Naive thymus-derived CD8-positive, alpha-beta T cell (primary cell): ENCODE measurements around the gene ZKSCAN2. TPM values are rescaled to one million over a fixed set of nuclear protein-coding genes. Genes with fewer than 3 reads are reported as not detected.

Experiments used
- ATAC-seq, 2 donors: fragments of 150-1000 bp; cut with Tn5 transposase in 1 of 2; sonication (Bioruptor Pico), chemical (Tn5 transposase) in 1 of 2; 1 replicate in 1 of 2; 2 replicates in 1 of 2; pipeline ENCODE4 v1.10.0; 2021; ENCODE audit warnings: mild to moderate bottlenecking in 2 of 2, moderate library complexity in 2 of 2
- POLR2A ChIA-PET: fragments of 350-600 bp; sonication (Branson Sonifier 250); formaldehyde crosslinking; loops from one replicate; lab custom pipeline; 2021; ENCODE audit warnings: antibody characterized with exemption; lab: Charles Lee
- DNase-seq, 10 donors: peaks; one replicate each; pipeline versions ENCODE4 v3.0.0 to v3.0.0-alpha.2; 2020 to 2022
- H3K27ac Mint-ChIP-seq, 10 donors: one replicate each; pipeline ENCODE4 v1.8.0; 2020 to 2022; ENCODE audit warnings: mild to moderate bottlenecking in 10 of 10, mixed read lengths in 10 of 10, moderate library complexity in 4 of 10, inconsistent platforms in 1 of 10
- H3K27me3 Mint-ChIP-seq, 5 donors: one replicate each; pipeline ENCODE4 v1.8.0; 2021 to 2022; ENCODE audit warnings: mixed read lengths in 5 of 5
- H3K36me3 Mint-ChIP-seq, 3 donors: one replicate each; pipeline ENCODE4 v1.8.0; 2020 to 2022; ENCODE audit warnings: mixed read lengths in 3 of 3, mild to moderate bottlenecking in 2 of 3, inconsistent platforms in 1 of 3
- H3K4me1 Mint-ChIP-seq, 4 donors: one replicate each; pipeline ENCODE4 v1.8.0; 2021 to 2022; ENCODE audit warnings: mixed read lengths in 4 of 4
- H3K4me3 Mint-ChIP-seq, 10 donors: one replicate each; pipeline ENCODE4 v1.8.0; 2020 to 2022; ENCODE audit warnings: mild to moderate bottlenecking in 10 of 10, mixed read lengths in 10 of 10, moderate library complexity in 6 of 10, inconsistent platforms in 1 of 10
- H3K9me3 Mint-ChIP-seq, 9 donors: one replicate each; pipeline ENCODE4 v1.8.0; 2020 to 2022; ENCODE audit warnings: mixed read lengths in 9 of 9, mild to moderate bottlenecking in 3 of 9, inconsistent platforms in 1 of 9, moderate library complexity in 1 of 9
- polyA plus RNA-seq, 3 donors: library from polyadenylated mRNA; unstranded; fragments of 300-500 nt; fragmentation: Illumina TruSeq; gene quantifications; one replicate each; pipeline ENCODE4 v1.2.3, GENCODE V29; 2021
- total RNA-seq, 8 experiments: library from RNA in 2 of 8; stranded (reverse) in 2 of 8; gene quantifications; one replicate each; pipeline ENCODE4 v1.2.3 and lab custom pipeline; 2021 to 2026

ZKSCAN2 gene
- total and polyA plus RNA-seq, 5 experiments from 2014 or later, result 1.4 to 5.4 (median 1.7) TPM

GRCh38 chr16:25260416-25260815, 2.8 kb upstream of the ZKSCAN2 start:
- POLR2A ChIA-PET, result interaction anchor here (0.6 kb wide), 2 partner anchors 47 to 1616 kb away, joined by 3 to 4 read pairs; no protein-coding TSS in a partner anchor

GRCh38 chr16:25258861-25259179, 1.2 kb upstream of the ZKSCAN2 start:
- DNase-seq (peak in 3 of 10 donors; percentile 7 to 16 (median 12)), ATAC-seq (peak; percentile 2 to 4)
- peaks cover 29 to 74% (median 60%) of the 10 kb centered on the region in 4 donors for H3K4me1 Mint-ChIP-seq
- H3K27ac Mint-ChIP-seq, result peak overlapping the region; percentile 93 to 98 (median 96)
- POLR2A ChIA-PET, result interaction anchor here (0.6 to 1.0 kb wide), 3 partner anchors 528 to 1292 kb away, joined by 3 to 5 read pairs (median 3); no protein-coding TSS in a partner anchor
- peak overlapping the region; percentile 91 to 97 (median 94) for H3K4me3 Mint-ChIP-seq
- H3K36me3 Mint-ChIP-seq, result peaks cover 0 to 23% (median 0%) of the 10 kb centered on the region in 3 donors
- no peaks in the 10 kb centered on the region for H3K27me3 Mint-ChIP-seq
- H3K9me3 Mint-ChIP-seq, result no peaks in the 10 kb centered on the region

More at GRCh38 chr16:25260416-25260815, 2.8 kb upstream of the ZKSCAN2 start:
- H3K9me3 Mint-ChIP-seq, result no peaks in the 10 kb centered on the region
- peaks cover 0 to 26% (median 0%) of the 10 kb centered on the region in 3 donors for H3K36me3 Mint-ChIP-seq
- peak overlapping the region in 2 of 10 donors; percentile 35 to 52 for H3K4me3 Mint-ChIP-seq
- H3K27ac Mint-ChIP-seq, result peak overlapping the region in 1 of 10 donors; percentile 11
- DNase-seq (no peak), ATAC-seq (no peak)
- H3K27me3 Mint-ChIP-seq, result no peaks in the 10 kb centered on the region
- peaks cover 36 to 81% (median 66%) of the 10 kb centered on the region in 4 donors for H3K4me1 Mint-ChIP-seq

- POLR2A ChIA-PET, result interaction anchor here (0.6 to 1.0 kb wide), 3 partner anchors 528 to 1292 kb away, joined by 3 to 5 read pairs (median 3); no protein-coding TSS in a partner anchor
- Mint-ChIP-seq H3K4me1 (peaks cover 30 to 78% (median 63%) of the 10 kb centered on the region in 4 donors), H3K36me3 (peaks cover 0 to 21% (median 2%) of the 10 kb centered on the region in 3 donors), H3K4me3 (peak overlapping the region; percentile 91 to 97 (median 94)), H3K27me3 (no peaks in the 10 kb centered on the region), H3K27ac (peak overlapping the region; percentile 93 to 98 (median 96)), H3K9me3 (no peaks in the 10 kb centered on the region)
- peak in 9 of 10 donors; percentile 63 to 87 (median 77) for DNase-seq
- peak; percentile 45 to 53 for ATAC-seq
Observed at GRCh38 chr16:25257956-25258860, 563 bp upstream of the ZKSCAN2 start.

DNA sequence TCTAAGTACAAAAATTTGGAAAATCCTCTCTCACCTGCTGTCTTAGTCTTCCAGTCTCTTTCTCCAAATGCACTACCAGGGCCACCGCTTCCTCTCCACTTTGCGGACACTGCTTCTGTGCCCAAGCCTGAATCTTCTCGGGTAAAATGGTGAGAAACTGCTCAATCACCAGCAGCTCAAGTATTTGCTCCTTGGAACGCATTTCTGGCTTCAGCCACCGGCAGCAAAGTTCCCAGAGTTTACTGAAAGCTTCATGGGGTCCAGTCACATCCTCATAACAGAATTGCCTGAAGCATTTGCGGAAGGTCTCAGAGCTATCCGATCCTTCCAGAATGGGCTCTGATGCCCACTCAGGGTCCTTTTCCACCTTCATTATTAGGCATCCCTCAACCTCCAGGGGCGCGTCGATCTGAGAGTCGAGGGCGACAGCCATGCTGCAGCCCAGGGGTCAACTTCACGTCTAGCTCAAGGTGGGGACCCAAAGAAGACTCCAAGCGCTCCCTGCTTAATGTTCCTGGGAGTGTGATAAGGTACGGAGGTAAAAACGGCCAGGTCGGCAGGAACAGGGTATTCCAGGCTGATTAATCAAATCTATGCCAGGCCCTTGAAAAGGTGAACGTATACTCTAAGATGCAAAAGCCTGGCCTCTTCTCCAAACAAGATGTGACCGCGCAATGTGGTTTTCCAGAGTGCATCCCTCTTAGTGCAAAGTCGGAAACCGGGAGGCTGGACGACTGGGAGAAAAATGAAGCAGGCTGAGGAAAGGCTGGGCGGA, 763 bp downstream of the ZKSCAN2 start:
- Mint-ChIP-seq H3K4me3 (peak overlapping the region; percentile 88 to 97 (median 95)), H3K27ac (peak overlapping the region; percentile 93 to 98 (median 96)), H3K36me3 (peaks cover 2 to 24% (median 4%) of the 10 kb centered on the region in 3 donors), H3K27me3 (no peaks in the 10 kb centered on the region), H3K9me3 (no peaks in the 10 kb centered on the region), H3K4me1 (peaks cover 34 to 75% (median 62%) of the 10 kb centered on the region in 4 donors)
- ATAC-seq, result peak; percentile 7
- DNase-seq, result peak in 2 of 10 donors; percentile 14 to 17
- POLR2A ChIA-PET, result no interaction called here

- H3K4me3 Mint-ChIP-seq, result no peak overlapping the region
- H3K9me3 Mint-ChIP-seq, result peaks cover 0 to 6% (median 0%) of the 10 kb centered on the region in 9 donors
- no peak for DNase-seq
- POLR2A ChIA-PET, result no interaction called here
- peak overlapping the region in 4 of 10 donors; percentile 29 to 73 (median 40) for H3K27ac Mint-ChIP-seq
- ATAC-seq, result no peak
- H3K27me3 Mint-ChIP-seq, result no peaks in the 10 kb centered on the region
- peaks cover 11 to 46% (median 18%) of the 10 kb centered on the region in 3 donors for H3K36me3 Mint-ChIP-seq
- peaks cover 16 to 41% (median 32%) of the 10 kb centered on the region in 4 donors for H3K4me1 Mint-ChIP-seq
Observed at GRCh38 chr16:25253322-25253721, 4.3 kb downstream of the ZKSCAN2 start.

- Mint-ChIP-seq H3K27ac (no peak overlapping the region), H3K4me1 (peaks cover 8 to 18% (median 12%) of the 10 kb centered on the region in 4 donors), H3K36me3 (peaks cover 21 to 68% (median 39%) of the 10 kb centered on the region in 3 donors), H3K9me3 (peaks cover 0 to 7% (median 0%) of the 10 kb centered on the region in 9 donors), H3K4me3 (no peak overlapping the region), H3K27me3 (no peaks in the 10 kb centered on the region)
- ATAC-seq, result no peak
- POLR2A ChIA-PET, result no interaction called here
- DNase-seq, result no peak
Observed at GRCh38 chr16:25250467-25250866, 7.2 kb downstream of the ZKSCAN2 start.

GRCh38 chr16:25235991-25236390, 21.7 kb downstream of the ZKSCAN2 start:
- Mint-ChIP-seq H3K4me3 (no peak overlapping the region), H3K27ac (peak overlapping the region in 1 of 10 donors; percentile 39), H3K36me3 (peaks cover 0 to 3% (median 0%) of the 10 kb centered on the region in 3 donors), H3K4me1 (peaks cover 0 to 3% (median under 1%) of the 10 kb centered on the region in 4 donors), H3K27me3 (no peaks in the 10 kb centered on the region), H3K9me3 (peaks cover 0 to 9% (median 0%) of the 10 kb centered on the region in 9 donors)
- no peak for DNase-seq
- POLR2A ChIA-PET, result interaction anchor here (0.6 kb wide), 1 partner anchor 40 kb away, joined by 3 read pairs; no protein-coding TSS in a partner anchor
- ATAC-seq, result no peak

DNA sequence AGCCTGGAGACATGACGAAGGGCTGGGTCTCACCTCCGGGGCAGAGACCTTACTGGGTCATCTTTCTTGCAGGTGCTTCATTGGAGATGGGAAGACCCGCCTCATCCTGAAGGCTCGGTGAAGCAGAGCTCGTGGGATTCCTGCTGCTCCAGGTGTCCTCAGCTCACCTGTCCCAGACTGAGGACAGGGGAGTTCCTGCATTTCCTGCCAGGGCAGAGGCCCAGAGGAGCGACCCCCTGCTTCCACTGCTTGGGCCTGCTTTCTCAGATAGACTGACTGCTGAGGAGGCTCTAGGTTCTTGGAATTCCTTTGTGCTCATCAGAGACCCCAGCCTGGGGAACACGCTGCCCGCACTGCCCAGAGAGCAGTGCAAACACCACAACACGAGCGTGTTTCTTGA, 29.3 kb downstream of the ZKSCAN2 start:
- H3K4me3 Mint-ChIP-seq, result no peak overlapping the region
- H3K36me3 Mint-ChIP-seq, result no peaks in the 10 kb centered on the region
- H3K4me1 Mint-ChIP-seq, result no peaks in the 10 kb centered on the region
- no peaks in the 10 kb centered on the region for H3K9me3 Mint-ChIP-seq
- ATAC-seq (no peak), DNase-seq (no peak)
- POLR2A ChIA-PET, result no interaction called here
- H3K27me3 Mint-ChIP-seq, result peaks cover 0 to 2% (median 0%) of the 10 kb centered on the region in 5 donors
- H3K27ac Mint-ChIP-seq, result no peak overlapping the region

GRCh38 chr16:25224731-25225319, 32.8 kb downstream of the ZKSCAN2 start:
- Mint-ChIP-seq H3K4me1 (no peaks in the 10 kb centered on the region), H3K36me3 (no peaks in the 10 kb centered on the region), H3K27ac (peak overlapping the region in 1 of 10 donors; percentile 19), H3K4me3 (no peak overlapping the region), H3K27me3 (peaks cover 0 to under 1% (median 0%) of the 10 kb centered on the region in 5 donors), H3K9me3 (no peaks in the 10 kb centered on the region)
- no peak for ATAC-seq
- DNase-seq, result no peak
- POLR2A ChIA-PET, result no interaction called here

DNA sequence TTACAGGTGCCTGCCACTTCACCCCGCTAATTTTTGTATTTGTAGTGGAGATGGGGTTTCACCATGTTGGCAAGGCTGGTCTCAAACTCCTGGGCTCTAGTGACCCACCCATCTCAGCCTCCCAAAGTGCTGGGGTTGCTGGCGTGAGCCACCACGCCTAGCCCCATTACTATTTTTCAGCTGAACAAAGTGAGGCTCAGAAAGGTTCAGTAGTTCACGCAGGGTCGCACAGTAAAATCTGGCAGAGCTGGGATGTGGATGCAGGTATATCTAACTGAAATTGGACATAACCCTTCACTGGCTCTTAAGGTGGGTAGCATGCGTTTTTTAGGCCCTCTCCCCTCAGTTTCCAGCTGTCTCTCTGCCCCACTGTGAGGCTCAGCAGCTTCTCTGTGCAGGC, 33.7 kb downstream of the ZKSCAN2 start:
- no peaks in the 10 kb centered on the region for H3K27me3 Mint-ChIP-seq
- ATAC-seq (no peak), DNase-seq (no peak)
- no peaks in the 10 kb centered on the region for H3K9me3 Mint-ChIP-seq
- POLR2A ChIA-PET, result interaction anchor here (0.9 kb wide), 1 partner anchor 9 kb away, joined by 3 read pairs; no protein-coding TSS in a partner anchor
- H3K36me3 Mint-ChIP-seq, result no peaks in the 10 kb centered on the region
- H3K27ac Mint-ChIP-seq, result no peak overlapping the region
- H3K4me3 Mint-ChIP-seq, result no peak overlapping the region
- H3K4me1 Mint-ChIP-seq, result no peaks in the 10 kb centered on the region

DNA sequence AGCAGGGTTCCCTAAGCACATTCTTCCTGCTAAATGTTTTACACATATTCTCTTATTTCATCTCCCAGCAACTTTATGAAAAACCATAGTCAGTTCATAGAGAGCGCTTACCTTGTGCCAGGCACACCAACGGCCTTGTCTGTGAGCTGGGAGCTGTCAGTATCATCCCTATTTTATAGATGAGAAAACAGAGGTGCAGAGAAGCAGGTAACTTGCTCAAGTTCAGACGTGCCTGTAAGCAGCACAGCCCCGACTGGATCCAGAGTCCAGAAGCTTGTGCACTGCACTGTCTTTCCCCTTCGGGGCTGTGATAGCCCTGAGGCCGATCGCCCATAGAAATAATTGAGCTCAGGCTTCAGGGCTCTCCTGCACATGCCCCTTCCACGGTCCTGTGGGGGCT, 34.7 kb downstream of the ZKSCAN2 start:
- POLR2A ChIA-PET, result interaction anchor here (0.9 kb wide), 1 partner anchor 10 kb away, joined by 3 read pairs; no protein-coding TSS in a partner anchor
- peak overlapping the region in 2 of 10 donors; percentile 22 to 61 for H3K27ac Mint-ChIP-seq
- H3K27me3 Mint-ChIP-seq, result peaks cover 0 to 5% (median 0%) of the 10 kb centered on the region in 5 donors
- no peaks in the 10 kb centered on the region for H3K36me3 Mint-ChIP-seq
- DNase-seq (no peak), ATAC-seq (no peak)
- H3K9me3 Mint-ChIP-seq, result no peaks in the 10 kb centered on the region
- no peak overlapping the region for H3K4me3 Mint-ChIP-seq
- H3K4me1 Mint-ChIP-seq, result no peaks in the 10 kb centered on the region
